Measurements from ENCODE around the gene APLF. TPM values are rescaled to one million over a fixed set of nuclear protein-coding genes. Genes with fewer than 3 reads are reported as not detected.
"Not testable (repeated sequence)": the region's sequence is repeated elsewhere in the genome, so short reads cannot be mapped to it uniquely, and the experiment has no call there.

The APLF gene
- total RNA-seq, 1 donor from 2014 or later = 4.2 TPM

DNA sequence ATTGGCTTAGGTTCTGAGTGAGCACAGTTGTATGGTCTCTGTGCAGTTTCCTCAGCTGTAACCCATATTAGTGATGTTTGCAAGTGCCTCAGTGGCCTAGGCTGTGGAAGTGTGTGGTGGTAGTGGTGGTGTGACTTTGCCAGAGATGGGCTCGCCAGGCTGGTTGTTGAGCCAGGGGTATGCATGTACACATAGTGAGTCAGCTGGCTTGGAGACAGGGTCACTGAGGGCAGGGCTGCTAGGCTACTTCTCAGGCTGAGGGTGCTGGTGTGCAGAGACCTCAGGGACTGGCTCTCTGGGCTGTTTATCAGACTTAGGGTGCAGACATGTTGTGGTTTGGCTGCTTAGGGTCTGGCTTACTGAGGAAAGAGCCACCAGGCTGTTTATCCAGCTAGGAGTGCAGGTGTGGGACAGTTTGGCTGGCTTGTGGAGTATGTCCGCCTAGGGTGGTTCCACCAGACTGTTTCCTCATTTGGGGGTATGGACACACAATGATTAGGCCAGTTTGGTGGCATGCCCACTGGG is 15.0 kb downstream of the APLF start:
- peak; percentile 41 for ATAC-seq

DNA sequence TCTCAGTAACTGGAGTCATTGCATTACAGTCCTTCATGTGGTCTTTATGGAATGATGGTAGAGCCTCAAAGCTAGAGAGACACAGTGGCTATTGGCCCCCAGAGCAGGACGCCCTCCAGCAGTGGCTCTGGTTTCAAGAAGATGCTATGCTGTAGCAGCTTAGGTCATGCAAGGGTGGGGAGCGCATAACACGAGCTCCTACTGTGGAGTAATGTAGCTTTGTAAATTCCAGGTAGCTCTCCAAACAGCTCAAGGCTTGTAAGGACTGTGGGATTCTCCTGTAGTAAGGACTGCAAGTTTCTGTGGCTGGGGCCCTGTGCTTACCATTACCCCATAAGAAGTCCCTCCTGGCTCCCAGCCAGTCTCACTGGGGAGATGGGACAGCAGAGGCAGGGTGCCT is 15.6 kb downstream of the APLF start:
- no peak for ATAC-seq

DNA sequence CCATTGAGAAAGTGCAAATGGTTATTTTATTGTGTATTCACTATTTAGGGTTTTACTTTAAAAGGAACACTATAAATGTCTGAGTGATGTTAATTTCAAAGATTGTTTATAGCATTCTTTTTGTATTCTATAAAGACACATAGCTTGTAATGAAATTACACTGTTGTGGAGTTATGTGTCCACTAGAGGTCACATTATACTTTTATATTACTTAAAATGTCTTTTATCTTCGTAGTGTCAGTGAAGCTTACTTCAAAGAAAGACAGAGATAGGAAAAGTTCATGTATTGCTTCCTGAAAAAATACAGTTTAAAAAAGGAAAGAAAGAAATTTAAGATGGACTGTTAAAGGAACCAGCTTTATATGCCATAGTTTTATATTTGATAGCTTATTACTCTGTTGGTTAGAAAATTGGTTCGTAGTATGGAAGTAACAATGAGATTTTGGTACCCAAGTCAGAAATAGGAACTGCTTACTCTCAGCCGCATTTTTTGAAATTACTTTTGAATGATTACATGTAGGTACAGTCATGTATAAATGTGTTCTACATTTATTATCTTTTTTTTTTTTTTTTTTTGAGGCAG is 20.5 kb downstream of the APLF start:
- peak; percentile 55 for ATAC-seq

DNA sequence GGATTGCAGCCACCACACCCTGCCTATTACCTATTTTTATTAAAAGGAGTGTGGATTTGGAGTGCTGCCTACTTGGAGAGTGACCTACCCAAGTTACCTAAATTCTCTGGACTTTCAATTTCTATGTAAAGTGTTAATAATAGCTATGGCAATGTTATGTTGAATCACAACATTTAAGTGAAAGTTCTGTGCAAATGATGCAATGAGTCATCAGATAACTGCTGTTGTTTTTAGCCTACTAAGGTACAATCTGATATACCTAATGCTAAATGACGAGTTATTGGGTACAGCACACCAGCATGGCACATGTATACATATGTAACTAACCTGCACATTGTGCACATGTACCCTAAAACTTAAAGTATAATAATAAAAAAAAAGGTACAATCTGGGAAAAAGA is 21.2 kb downstream of the APLF start:
- not testable (repeated sequence) for ATAC-seq

DNA sequence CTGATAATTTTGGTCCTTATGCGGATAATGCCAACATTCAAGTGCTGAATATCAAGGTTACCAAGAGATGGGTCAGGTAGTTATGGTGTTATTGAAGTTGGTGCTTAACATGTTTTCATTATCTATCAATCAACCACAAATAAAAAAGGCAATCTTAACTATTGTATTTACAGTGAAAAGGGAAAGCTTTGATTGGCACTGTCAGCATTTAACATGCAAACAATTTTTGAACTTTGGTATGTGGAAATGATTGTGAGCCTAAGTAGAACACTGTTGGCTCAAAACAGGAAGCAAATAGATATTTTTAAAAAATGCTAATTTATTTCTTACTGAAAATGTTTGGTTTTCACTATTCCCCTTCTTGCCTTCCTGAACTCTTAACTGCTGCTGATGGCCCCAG is 21.9 kb downstream of the APLF start:
- ATAC-seq = no peak

- no peak for ATAC-seq
Measured at GRCh38 chr2:68491582-68491981, 24.2 kb downstream of the APLF start.

DNA sequence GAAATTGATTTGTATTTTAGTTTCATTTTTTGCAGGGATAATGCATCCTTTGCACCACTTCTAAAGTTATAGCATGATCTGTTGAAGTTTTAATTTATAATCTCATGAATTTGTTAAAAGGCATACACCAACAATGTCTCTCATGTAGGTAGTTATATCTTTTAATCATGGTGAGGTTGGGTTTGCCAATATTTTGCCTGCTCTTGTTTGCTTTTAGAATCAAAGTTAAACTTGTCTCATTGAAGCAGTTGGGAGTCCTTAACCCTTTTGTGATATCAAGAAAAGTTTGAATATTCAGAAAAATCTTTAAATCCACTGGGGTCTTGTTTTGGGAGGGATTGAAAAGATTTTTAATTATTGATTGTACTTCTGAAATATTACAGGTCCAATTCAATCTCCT is 31.7 kb downstream of the APLF start:
- ATAC-seq = no peak

DNA sequence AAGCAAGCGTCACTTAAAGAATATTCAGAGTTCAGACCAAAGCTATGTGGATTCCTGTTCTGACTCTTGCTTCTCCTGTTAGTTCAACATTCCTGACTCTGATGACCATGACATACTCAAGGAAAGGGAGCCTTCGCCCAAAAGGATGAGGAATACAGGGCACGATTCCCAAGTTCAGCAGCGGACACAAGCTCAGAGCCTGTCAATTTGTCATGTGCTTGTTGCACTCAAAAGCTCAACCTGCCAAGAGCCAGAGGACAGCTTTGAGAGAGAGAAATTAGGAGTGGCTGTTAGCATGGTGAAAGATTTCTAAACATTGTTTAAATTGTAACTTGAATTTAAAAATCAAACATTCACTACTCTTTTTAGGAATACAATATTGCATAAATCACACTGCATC is 33.3 kb downstream of the APLF start:
- ATAC-seq = no peak

- no peak for ATAC-seq
Measured at GRCh38 chr2:68501768-68502167, 34.4 kb downstream of the APLF start.

- no peak for ATAC-seq
Measured at GRCh38 chr2:68505603-68506159, 38.3 kb downstream of the APLF start.

DNA sequence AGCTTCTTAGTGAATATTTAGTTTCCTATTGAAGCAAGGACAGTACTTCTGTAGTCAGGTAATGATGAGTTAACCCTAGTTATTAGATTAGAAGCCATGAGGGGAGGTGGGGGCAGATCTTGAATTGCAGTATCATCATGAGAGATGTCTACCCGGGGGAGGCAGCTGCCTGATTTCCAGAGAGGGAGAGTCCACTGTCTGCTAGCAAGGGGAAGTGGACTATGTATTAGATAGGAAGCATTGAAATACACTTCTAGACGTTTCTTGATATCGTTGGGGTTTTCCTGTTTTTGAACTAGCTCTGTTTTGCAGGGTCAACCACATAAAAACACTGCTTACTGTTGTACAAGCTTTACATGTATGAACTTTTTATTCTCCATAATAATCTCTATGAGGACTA is 38.8 kb downstream of the APLF start:
- no peak for ATAC-seq

DNA sequence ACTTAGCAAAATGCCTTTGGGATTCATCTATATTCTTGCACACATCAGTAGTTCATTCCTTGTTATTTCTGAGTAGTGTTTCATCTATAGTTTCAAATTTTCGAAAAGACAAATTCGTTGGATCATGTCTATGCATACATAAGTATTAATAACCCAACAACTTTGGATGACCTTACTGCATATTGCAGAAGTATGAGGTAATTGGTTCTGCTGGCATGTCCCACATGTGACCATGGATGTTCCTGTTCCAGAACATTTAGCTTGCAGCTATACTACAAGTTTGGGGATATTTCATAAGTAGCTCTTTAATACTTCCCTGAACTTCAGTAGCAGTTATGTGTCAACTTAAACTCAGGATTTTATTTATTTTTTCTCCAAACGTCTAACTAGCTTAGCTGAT is 44.9 kb downstream of the APLF start:
- ATAC-seq = no peak

GRCh38 chr2:68512966-68513365 is 45.6 kb downstream of the APLF start:
- no peak for ATAC-seq

DNA sequence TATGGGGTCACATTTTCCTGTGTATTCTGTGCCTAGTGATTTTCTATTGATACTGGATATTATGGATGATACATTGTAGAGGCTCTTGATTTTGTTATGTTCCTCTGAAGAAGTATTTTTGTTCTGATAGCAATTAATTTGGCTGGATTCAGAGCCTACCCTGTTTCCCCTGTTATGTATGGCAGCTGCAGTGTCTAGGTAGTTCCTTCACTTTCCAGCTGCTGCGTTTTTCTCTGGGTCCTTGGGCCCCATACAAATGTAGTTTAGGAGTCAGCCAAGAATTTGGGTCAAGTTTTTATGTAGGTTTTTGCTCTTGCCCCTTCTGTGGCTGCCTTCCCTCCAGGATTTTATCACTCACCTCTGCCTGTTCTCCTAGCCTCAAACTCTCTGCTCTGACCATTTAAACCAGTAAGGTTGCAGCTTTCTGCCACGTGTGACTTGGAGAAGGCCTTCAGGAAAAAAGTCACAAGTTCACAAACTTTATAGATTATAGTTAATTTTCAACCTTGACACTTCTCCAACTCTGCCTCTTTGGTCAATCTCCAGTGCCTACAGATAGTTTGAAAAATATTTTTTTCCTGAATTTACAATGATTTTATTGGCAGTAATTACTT is 47.0 kb downstream of the APLF start:
- no peak for ATAC-seq

DNA sequence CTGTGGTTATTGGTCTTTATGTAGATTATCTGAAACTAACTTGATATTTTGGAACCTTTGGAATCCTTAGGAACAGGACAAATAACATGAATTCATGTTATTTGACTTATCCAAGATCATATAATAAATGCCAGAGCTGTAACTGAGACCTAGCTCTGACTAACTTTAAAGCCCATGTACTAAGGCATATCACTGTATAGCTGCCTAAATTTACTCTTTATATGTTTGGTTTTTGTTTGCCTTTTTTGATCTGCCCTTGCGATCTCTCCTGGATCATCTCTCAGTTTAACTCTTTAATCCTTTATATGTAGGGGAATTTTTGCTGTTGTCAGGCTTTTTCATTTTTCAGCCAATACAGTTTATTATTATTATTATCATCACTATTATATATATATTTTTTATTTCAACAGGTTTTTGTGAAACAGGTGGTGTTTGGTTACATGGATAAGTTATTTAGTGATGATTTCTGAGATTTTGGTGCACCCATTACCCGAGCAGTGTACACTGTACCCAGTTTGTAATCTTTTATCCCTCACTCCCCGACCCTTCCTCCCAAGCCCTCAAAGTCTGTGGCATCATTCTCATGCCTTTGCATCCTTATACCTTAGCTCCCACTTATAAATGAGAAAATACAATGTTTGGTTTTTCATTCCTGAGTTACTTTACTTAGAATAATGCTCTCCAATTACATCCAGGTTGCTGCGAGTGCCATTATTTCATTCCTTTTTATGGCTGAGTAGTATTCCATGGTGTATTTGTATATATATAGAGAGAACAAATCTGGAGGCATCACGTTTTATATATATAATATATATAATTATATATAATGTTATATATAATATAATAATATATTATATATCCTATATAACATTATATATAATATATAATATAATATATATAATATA is 48.9 kb downstream of the APLF start:
- no peak for ATAC-seq

DNA sequence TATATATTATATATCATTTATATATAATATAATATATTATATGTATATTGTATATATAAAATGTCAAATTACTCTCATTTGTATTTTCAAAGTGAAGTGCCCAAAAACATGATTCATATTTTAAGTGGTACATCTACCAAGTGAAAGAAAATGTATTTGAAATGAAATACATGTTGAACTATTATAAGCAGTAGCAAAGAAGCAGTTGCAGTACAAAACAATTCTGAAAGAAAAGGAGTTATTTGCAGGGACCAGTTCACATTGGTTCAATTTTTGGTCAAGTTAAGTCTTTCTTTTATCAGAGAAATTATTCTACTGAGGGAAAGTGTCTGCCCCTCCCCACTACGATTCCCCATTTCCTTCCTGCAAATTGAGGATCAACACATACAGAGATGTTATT is 51.9 kb downstream of the APLF start:
- no peak for ATAC-seq

- ATAC-seq = no peak
Measured at GRCh38 chr2:68521037-68521436, 53.7 kb downstream of the APLF start.

- not testable (repeated sequence) for ATAC-seq
Measured at GRCh38 chr2:68526943-68527342, 59.6 kb downstream of the APLF start.

DNA sequence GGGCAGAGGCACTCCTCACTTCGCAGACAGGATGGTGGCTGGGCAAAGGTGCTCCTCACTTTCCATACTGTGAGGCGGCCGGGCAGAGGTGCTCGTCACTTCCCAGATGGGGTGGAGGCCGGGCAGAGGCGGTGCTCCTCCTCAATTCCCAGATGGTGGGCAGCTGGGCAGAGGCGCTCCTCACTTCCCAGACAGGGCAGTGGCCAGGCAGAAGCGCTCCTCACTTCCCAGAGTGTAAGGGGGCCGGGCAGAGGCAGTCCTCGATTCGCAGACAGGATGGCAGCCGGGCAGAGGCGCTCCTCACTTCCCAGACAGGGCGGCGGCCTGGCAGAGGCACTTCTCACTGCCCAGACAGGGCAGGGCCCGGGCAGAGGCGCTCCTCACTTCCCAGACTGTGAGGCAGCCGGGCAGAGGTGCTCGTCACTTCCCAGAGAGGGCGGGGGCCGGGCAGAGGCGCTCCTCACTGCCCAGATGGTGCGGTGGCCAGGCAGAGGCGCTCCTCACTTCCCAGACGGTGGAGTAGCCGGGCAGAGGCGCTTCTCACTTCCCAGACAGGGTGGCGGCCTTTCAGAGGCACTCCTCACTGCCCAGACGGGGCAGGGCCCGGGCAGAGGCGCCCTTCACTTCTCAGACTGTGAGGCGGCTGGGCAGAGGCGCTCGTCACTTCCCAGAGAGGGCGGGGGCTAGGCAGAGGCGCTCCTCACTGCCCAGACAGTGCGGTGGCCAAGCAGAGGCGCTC is 60.1 kb downstream of the APLF start:
- ATAC-seq = not testable (repeated sequence)

- not testable (repeated sequence) for ATAC-seq
Measured at GRCh38 chr2:68529156-68529555, 61.8 kb downstream of the APLF start.

DNA sequence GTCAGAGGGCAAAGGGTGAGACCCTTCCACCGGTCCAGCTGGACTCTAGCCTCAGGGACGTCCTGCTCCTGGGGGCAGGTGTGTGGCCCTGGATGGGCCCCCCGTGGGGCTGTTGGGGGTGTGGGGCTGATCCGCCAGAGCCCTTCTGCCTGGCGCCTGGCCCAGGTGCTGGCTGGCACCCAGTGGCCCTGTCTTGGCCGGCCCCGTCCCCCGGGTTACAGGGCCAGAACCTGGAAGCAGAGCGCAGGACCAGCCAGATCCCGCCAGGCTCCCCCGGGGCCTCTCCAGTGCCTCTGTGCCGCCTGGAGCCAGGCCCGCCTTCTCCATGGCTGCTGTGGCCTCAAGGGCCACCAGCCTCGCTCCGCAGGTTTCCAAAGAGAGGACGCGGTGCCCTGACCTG is 62.3 kb downstream of the APLF start:
- ATAC-seq = not testable (repeated sequence)

DNA sequence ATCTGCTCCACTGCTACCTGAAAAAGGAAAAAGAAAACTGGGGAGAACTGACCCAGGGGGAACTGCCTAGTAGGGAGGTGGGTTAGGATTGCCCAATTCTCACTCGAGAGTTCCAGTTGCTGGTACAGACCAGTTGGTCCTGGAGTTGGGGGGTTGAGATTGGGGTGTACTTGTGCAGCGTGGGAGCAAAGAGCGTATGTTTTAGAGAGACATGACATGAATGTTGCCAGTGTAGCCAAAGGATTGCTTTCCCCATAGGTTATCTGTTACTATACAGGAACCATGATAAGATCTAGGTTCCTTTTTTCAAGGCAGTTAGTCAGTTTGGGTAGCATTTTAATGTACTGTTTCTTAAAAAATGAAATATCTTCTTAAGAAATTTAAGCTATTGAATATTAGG is 68.6 kb downstream of the APLF start:
- no peak for ATAC-seq

GRCh38 chr2:68537011-68537410 is 69.6 kb downstream of the APLF start:
- no peak for ATAC-seq

Data from esophagus mucosa (tissue), 1 donor.